IMR-90 (cell line): ENCODE measurements around the gene ITGA4. TPM values are rescaled to one million over a fixed set of nuclear protein-coding genes. Genes with fewer than 3 reads are reported as not detected.

Experiments used
- ATAC-seq: fragments of 200-7000 bp; cut with Tn5 transposase; 2 replicates; pipeline ENCODE4 v1.9.1; 2020; ENCODE audit warnings: low read depth, mild to moderate bottlenecking, moderate library complexity
- BruUV-seq: library from RNA; stranded (reverse); fragments of 400-500 nt; replicated peaks from 2 replicates; lab custom pipeline; 2021; lab: Mats Ljungman, UMichigan
- CTCF ChIA-PET: fragments of 300-600 bp; formaldehyde crosslinking; extraction: SDS; loops from one replicate; lab custom pipeline; 2021; ENCODE audit warnings: antibody characterized with exemption; lab: Yijun Ruan, JAX
- POLR2A ChIA-PET: fragments of 300-600 bp; sonication (Branson Sonifier 250); formaldehyde crosslinking; loops from one replicate; lab custom pipeline; 2022; ENCODE audit warnings: antibody characterized with exemption; ENCODE audit not compliant: unreplicated experiment; lab: Charles Lee
- DNase-seq: peaks from one replicate; pipeline ENCODE4 v3.0.0; 2013
- H2AFZ ChIP-seq: replicated peaks from 2 replicates; pipeline ENCODE3; 2013; ENCODE audit warnings: low read length, mild to moderate bottlenecking; ENCODE audit not compliant: poor library complexity
- H2AK5ac ChIP-seq: 2 replicates; pipeline ENCODE4 v1.6.1; 2013; ENCODE audit warnings: low read depth, low read length, inconsistent platforms
- H2AK9ac ChIP-seq: replicated peaks from 2 replicates; pipeline ENCODE3; 2013; ENCODE audit warnings: mild to moderate bottlenecking, low read depth, low read length, moderate library complexity; ENCODE audit not compliant: poor library complexity
- H2BK120ac ChIP-seq: 2 replicates; pipeline ENCODE4 v1.6.1; 2013; ENCODE audit warnings: low read depth, low read length, inconsistent platforms
- H2BK15ac ChIP-seq: 3 replicates; pipeline ENCODE4 v1.6.1; 2013; ENCODE audit warnings: low read depth, low read length, inconsistent platforms
- H2BK20ac ChIP-seq: 2 replicates; pipeline ENCODE4 v1.6.1; 2013; ENCODE audit warnings: low read depth, mild to moderate bottlenecking, inconsistent platforms, low read length, moderate library complexity
- H2BK5ac ChIP-seq: 2 replicates; pipeline ENCODE4 v1.6.1; 2013; ENCODE audit warnings: mild to moderate bottlenecking, low read depth, low read length, inconsistent platforms; ENCODE audit not compliant: poor library complexity, severe bottlenecking
- H3K14ac ChIP-seq: replicated peaks from 2 replicates; pipeline ENCODE4 v1.6.1; 2013; ENCODE audit warnings: low read depth, low read length, inconsistent platforms
- H3K18ac ChIP-seq: 2 replicates; pipeline ENCODE4 v1.6.1; 2013; ENCODE audit warnings: low read depth, low read length, control low read depth
- H3K23ac ChIP-seq: 2 replicates; pipeline ENCODE4 v1.6.1; 2013; ENCODE audit warnings: low read depth, low read length, inconsistent platforms
- H3K27ac ChIP-seq: 2 replicates; pipeline ENCODE4 v1.5.1; 2013; ENCODE audit warnings: mild to moderate bottlenecking, control low read depth, low read length; ENCODE audit not compliant: insufficient read depth
- H3K27me3 ChIP-seq: 2 replicates; pipeline ENCODE4 v1.6.1; 2013; ENCODE audit warnings: low read length; ENCODE audit not compliant: control insufficient read depth, insufficient read depth
- H3K36me3 ChIP-seq: 2 replicates; pipeline ENCODE4 v1.6.1; 2013; ENCODE audit warnings: low read length, mixed read lengths; ENCODE audit not compliant: control insufficient read depth, insufficient read depth
- H3K4ac ChIP-seq: 2 replicates; pipeline ENCODE4 v1.6.1; 2013; ENCODE audit warnings: low read depth, low read length, inconsistent platforms
- H3K4me1 ChIP-seq: 2 replicates; pipeline ENCODE4 v1.6.1; 2013; ENCODE audit warnings: low read length, mixed read lengths; ENCODE audit not compliant: control insufficient read depth, insufficient read depth
- H3K4me2 ChIP-seq: 2 replicates; pipeline ENCODE4 v1.6.1; 2013; ENCODE audit warnings: low read depth, mild to moderate bottlenecking, control low read depth, low read length, moderate library complexity
- H3K4me3 ChIP-seq: 2 replicates; pipeline ENCODE4 v1.5.1; 2013; ENCODE audit warnings: low read depth, mild to moderate bottlenecking, control low read depth, low read length, moderate library complexity; ENCODE audit not compliant: insufficient read depth
- H3K56ac ChIP-seq: 2 replicates; pipeline ENCODE4 v1.6.1; 2013; ENCODE audit warnings: low read length, inconsistent platforms; ENCODE audit not compliant: insufficient read depth; ENCODE audit errors: extremely low read depth
- H3K79me1 ChIP-seq, 2 experiments: 2 replicates each; pipeline ENCODE4 v1.6.1; 2013; ENCODE audit warnings: low read length in 2 of 2, inconsistent platforms in 1 of 2, low read depth in 1 of 2
- H3K9ac ChIP-seq: 2 replicates; pipeline ENCODE4 v1.6.1; 2013; ENCODE audit warnings: low read depth, low read length, control low read depth
- H3K9me1 ChIP-seq: 2 replicates; pipeline ENCODE4 v1.6.1; 2013; ENCODE audit warnings: low read length, inconsistent platforms; ENCODE audit not compliant: insufficient read depth
- H3K9me3 ChIP-seq: 2 replicates; pipeline ENCODE4 v1.6.1; 2013; ENCODE audit warnings: low read length; ENCODE audit not compliant: control insufficient read depth, insufficient read depth
- H4K20me1 ChIP-seq: 2 replicates; pipeline ENCODE4 v1.6.1; 2013; ENCODE audit warnings: low read length, inconsistent platforms; ENCODE audit not compliant: insufficient read depth
- H4K5ac ChIP-seq: 2 replicates; pipeline ENCODE4 v1.6.1; 2013; ENCODE audit warnings: mild to moderate bottlenecking, low read depth, low read length, control low read depth
- H4K8ac ChIP-seq, 2 experiments: 2 replicates each; pipeline ENCODE4 v1.6.1; 2013; ENCODE audit warnings: low read depth in 2 of 2, low read length in 2 of 2, control low read depth in 1 of 2, inconsistent platforms in 1 of 2
- H4K91ac ChIP-seq: 2 replicates; pipeline ENCODE4 v1.6.1; 2013; ENCODE audit warnings: low read depth, low read length, inconsistent platforms; ENCODE audit not compliant: insufficient read depth
- BHLHE40 ChIP-seq: fragments of 150-350 bp; IDR thresholded peaks from 2 replicates; pipeline ENCODE4 v1.6.1; 2016; ENCODE audit warnings: mild to moderate bottlenecking, low read depth, low read length
- CHD1 ChIP-seq: IDR thresholded peaks from 2 replicates; pipeline ENCODE4 v1.6.1; 2012; ENCODE audit warnings: low read depth, low read length, improper control_type of control experiment
- FOS ChIP-seq: fragments of 150-350 bp; IDR thresholded peaks from 2 replicates; pipeline ENCODE4 v1.6.1; 2016; ENCODE audit warnings: low read depth, low read length
- MXI1 ChIP-seq: IDR thresholded peaks from 2 replicates; pipeline ENCODE4 v1.6.1; 2012; ENCODE audit warnings: low read depth, mild to moderate bottlenecking, low read length, moderate library complexity, borderline replicate concordance
- POLR2A ChIP-seq: IDR thresholded peaks from 2 replicates; pipeline ENCODE4 v1.6.1; 2012; ENCODE audit warnings: mild to moderate bottlenecking, low read depth, low read length
- RAD21 ChIP-seq: IDR thresholded peaks from 2 replicates; pipeline ENCODE4 v1.6.1; 2012; ENCODE audit warnings: low read length, improper control_type of control experiment
- RCOR1 ChIP-seq: IDR thresholded peaks from 2 replicates; pipeline ENCODE4 v1.6.1; 2012; ENCODE audit warnings: mild to moderate bottlenecking, low read length, improper control_type of control experiment; ENCODE audit not compliant: insufficient replicate concordance
- WGBS, 2 experiments: methylation state at CpG; one replicate each; pipeline versions ENCODE4 v1.1.5 to v1.1.7; 2013; ENCODE audit warnings: missing lambda C conversion rate in 2 of 2; ENCODE audit not compliant: insufficient read length in 1 of 2; ENCODE audit errors: extremely low coverage in 2 of 2; 5-methylcytosine and 5-hydroxymethylcytosine counted together
- dilution Hi-C: fragments of 300-500 bp; cut with HindIII; formaldehyde crosslinking; loops from one replicate; pipeline ENCODE4 v1.14.3; 2018; ENCODE audit warnings: low sequenced_read_pairs; ENCODE audit not compliant: unreplicated experiment
- in situ Hi-C: fragments of 300-500 bp; cut with MboI; formaldehyde crosslinking; loops from 3 replicates; pipeline ENCODE4 v1.14.3; 2019; ENCODE audit warnings: low sequenced_read_pairs, inconsistent platforms, mixed read lengths
- intact Hi-C: fragments of 100-400 bp; cut with micrococcal nuclease; formaldehyde crosslinking; loops from 2 replicates; pipeline ENCODE4 v1.10.0; 2022
- polyA plus RNA-seq, 3 experiments: library from polyadenylated mRNA; depleted of rRNA; stranded (reverse); fragments of >200 nt; gene quantifications; 2 replicates each; pipeline ENCODE4 v1.2.3, GENCODE V29; 2012; ENCODE audit warnings: low replicate concordance in 1 of 3
- total RNA-seq: library from RNA; depleted of rRNA; stranded (reverse); fragments of >200 nt; gene quantifications from 2 replicates; pipeline ENCODE4 v1.2.3, GENCODE V29; 2012

The ITGA4 gene
- total and polyA plus RNA-seq, 2 of the 4 experiments (the other 2 are of a cell fraction), result 6.9 to 13.6 TPM

- Histone ChIP-seq H3K23ac (no peak overlapping the region), H3K9me1 (peaks cover 3% of the 10 kb centered on the region; the same call in 1 of the 2 replicates), H2BK20ac (no peak overlapping the region), H3K27ac (no peak overlapping the region), H4K91ac (no peak overlapping the region), H3K9me3 (no peaks in the 10 kb centered on the region), H3K18ac (no peak overlapping the region), H4K8ac (no peak overlapping the region), H3K4ac (no peak overlapping the region), H3K56ac (no peak overlapping the region), H3K4me1 (no peaks in the 10 kb centered on the region), H3K4me3 (no peak overlapping the region), H3K9ac (no peak overlapping the region), H2BK120ac (no peak overlapping the region), H2BK15ac (no peak overlapping the region), H2BK5ac (no peak overlapping the region), H2AK9ac (no peak overlapping the region), H3K14ac (no peak overlapping the region), H3K36me3 (no peaks in the 10 kb centered on the region), H4K5ac (no peak overlapping the region), H3K4me2 (no peak overlapping the region), H2AK5ac (no peak overlapping the region), H3K79me1 (no peaks in the 10 kb centered on the region), H3K27me3 (no peaks in the 10 kb centered on the region), H2AFZ (no peak overlapping the region), H4K20me1 (no peaks in the 10 kb centered on the region)
- in situ Hi-C loops, result no loop called here
- intact Hi-C loops, result no loop called here
- no peak for DNase-seq
- TF ChIP-seq POLR2A (no peak), BHLHE40 (no peak), RAD21 (no peak), MXI1 (no peak), CHD1 (no peak), RCOR1 (no peak), FOS (no peak)
- dilution Hi-C loops, result no loop called here
- ChIA-PET POLR2A (no interaction called here), CTCF (no interaction called here)
- ATAC-seq, result no peak
- BruUV-seq, result no TSS peak
- 100% methylated on average over 1 of the region's 1 CpG; no CpG with 5 or more reads in 1 of the 2 experiments for WGBS, 2 experiments
Measured at GRCh38 chr2:181520253-181520652, 63.1 kb downstream of the ITGA4 start.
